OCI-LY3 (cell line): Measurements from ENCODE around the gene SNPH.
"Not testable (repeated sequence)": the region's sequence is repeated elsewhere in the genome, so short reads cannot be mapped to it uniquely, and the experiment has no call there.

Experiments used
- H2AFZ ChIP-seq: fragments of 200-600, 300-600 bp; shearing (Covaris generic); 2 replicates; pipeline ENCODE4 v1.6.0; 2014; ENCODE audit warnings: antibody characterized with exemption, low read depth, low read length
- H3K27ac ChIP-seq: fragments of 200-600, 300-600 bp; sonication (generic); 2 replicates; pipeline ENCODE4 v1.5.1; 2014; ENCODE audit warnings: mild to moderate bottlenecking, low read length, moderate library complexity, mixed read lengths
- H3K27me3 ChIP-seq: fragments of 200-600, 300-600 bp; sonication (generic); 2 replicates; pipeline ENCODE4 v1.6.1; 2014; ENCODE audit warnings: low read depth, low read length, mixed read lengths
- H3K36me3 ChIP-seq: fragments of 200-600, 300-600 bp; sonication (generic); replicated peaks from 2 replicates; pipeline ENCODE3; 2014; ENCODE audit warnings: low read depth, low read length, mixed read lengths
- H3K4me1 ChIP-seq: fragments of 300-600, 200-600 bp; sonication (generic); 2 replicates; pipeline ENCODE4 v1.6.1; 2014; ENCODE audit warnings: low read length, mixed read lengths
- H3K4me2 ChIP-seq: fragments of 200-600, 300-600 bp; sonication (generic); 2 replicates; pipeline ENCODE4 v1.6.1; 2014; ENCODE audit warnings: low read length, mixed read lengths
- H3K4me3 ChIP-seq: fragments of 300-600, 200-600 bp; sonication (generic); 2 replicates; pipeline ENCODE4 v1.5.1; 2014; ENCODE audit warnings: antibody characterized with exemption, mild to moderate bottlenecking, low read length, moderate library complexity
- H3K79me2 ChIP-seq: fragments of 300-600, 200-600 bp; shearing (Covaris generic); 2 replicates; pipeline ENCODE4 v1.6.1; 2014; ENCODE audit warnings: mild to moderate bottlenecking, low read length, mixed read lengths
- H3K9ac ChIP-seq: fragments of 300-600, 200-600 bp; shearing (Covaris generic); 2 replicates; pipeline ENCODE4 v1.6.0; 2014; ENCODE audit warnings: mild to moderate bottlenecking, low read length, moderate library complexity
- H3K9me3 ChIP-seq: fragments of 200-600, 300-600 bp; shearing (Covaris generic); 2 replicates; pipeline ENCODE4 v1.6.1; 2014; ENCODE audit warnings: low read length, mixed read lengths; ENCODE audit not compliant: insufficient read depth
- H4K20me1 ChIP-seq: fragments of 200-600, 300-600 bp; sonication (generic); 2 replicates; pipeline ENCODE4 v1.6.1; 2016; ENCODE audit warnings: low read length, mixed read lengths; ENCODE audit not compliant: insufficient read depth
- CTCF ChIP-seq: fragments of 200-600, 300-600 bp; sonication (generic); IDR thresholded peaks from 2 replicates; pipeline ENCODE4 v1.5.1; 2014; ENCODE audit warnings: antibody characterized with exemption, low read length, low read depth
- EZH2phosphoT487 ChIP-seq: fragments of 200-600 bp; shearing (Covaris generic); IDR thresholded peaks from 2 replicates; pipeline ENCODE4 v1.6.1; 2018; ENCODE audit warnings: antibody characterized with exemption, mixed run types, low read depth

Gene SNPH

GRCh38 chr20:1245578-1245977 is 20.5 kb upstream of the SNPH start:
- Histone ChIP-seq H3K4me2 (no peak overlapping the region), H3K27me3 (peaks cover 12% of the 10 kb centered on the region), H2AFZ (no peak overlapping the region), H3K27ac (no peak overlapping the region), H3K36me3 (no peaks in the 10 kb centered on the region), H3K9me3 (no peaks in the 10 kb centered on the region), H3K9ac (no peak overlapping the region), H3K4me3 (no peak overlapping the region), H3K79me2 (no peaks in the 10 kb centered on the region), H3K4me1 (no peaks in the 10 kb centered on the region), H4K20me1 (no peaks in the 10 kb centered on the region)
- TF ChIP-seq CTCF (no peak), EZH2phosphoT487 (no peak)

- Histone ChIP-seq H3K27me3 (peaks cover 9% of the 10 kb centered on the region; the same call in 1 of the 2 replicates), H3K4me2 (no peak overlapping the region), H3K27ac (no peak overlapping the region), H3K79me2 (no peaks in the 10 kb centered on the region), H3K4me3 (no peak overlapping the region), H3K36me3 (no peaks in the 10 kb centered on the region), H3K9ac (no peak overlapping the region), H3K4me1 (no peaks in the 10 kb centered on the region), H2AFZ (no peak overlapping the region), H3K9me3 (no peaks in the 10 kb centered on the region), H4K20me1 (no peaks in the 10 kb centered on the region)
- TF ChIP-seq CTCF (no peak), EZH2phosphoT487 (no peak)
These were observed 18.4 kb upstream of the SNPH start for GRCh38 chr20:1247689-1248088.

GRCh38 chr20:1250282-1250681 is 15.8 kb upstream of the SNPH start:
- H3K9ac ChIP-seq, H3K9me3 ChIP-seq, H3K79me2 ChIP-seq, H3K27ac ChIP-seq, H3K36me3 ChIP-seq, H3K4me3 ChIP-seq, H3K4me2 ChIP-seq, H2AFZ ChIP-seq, H3K4me1 ChIP-seq, H4K20me1 ChIP-seq: not testable (repeated sequence)
- H3K27me3 ChIP-seq: peaks cover 19% of the 10 kb centered on the region; the same call in 1 of the 2 replicates

- Histone ChIP-seq H3K27me3 (peaks cover 22% of the 10 kb centered on the region), H4K20me1 (no peaks in the 10 kb centered on the region), H3K36me3 (no peaks in the 10 kb centered on the region), H2AFZ (no peak overlapping the region), H3K9me3 (no peaks in the 10 kb centered on the region), H3K27ac (no peak overlapping the region), H3K4me3 (no peak overlapping the region), H3K4me2 (no peak overlapping the region), H3K9ac (no peak overlapping the region), H3K79me2 (no peaks in the 10 kb centered on the region), H3K4me1 (no peaks in the 10 kb centered on the region)
- no peak for TF ChIP-seq EZH2phosphoT487
- TF ChIP-seq CTCF: no peak
These were observed 13.7 kb upstream of the SNPH start for GRCh38 chr20:1252416-1252815.

GRCh38 chr20:1254254-1254653 is 11.8 kb upstream of the SNPH start:
- no peaks in the 10 kb centered on the region for H3K79me2 ChIP-seq
- H3K9ac ChIP-seq: no peak overlapping the region
- no peak overlapping the region for H3K4me2 ChIP-seq
- H3K36me3 ChIP-seq: no peaks in the 10 kb centered on the region
- H2AFZ ChIP-seq: no peak overlapping the region
- H3K27ac ChIP-seq: no peak overlapping the region
- H3K9me3 ChIP-seq: no peaks in the 10 kb centered on the region
- no peak for TF ChIP-seq EZH2phosphoT487
- TF ChIP-seq CTCF: no peak
- no peak overlapping the region for H3K4me3 ChIP-seq
- peaks cover 28% of the 10 kb centered on the region for H3K27me3 ChIP-seq
- no peaks in the 10 kb centered on the region for H4K20me1 ChIP-seq
- no peaks in the 10 kb centered on the region for H3K4me1 ChIP-seq
